Measurements from ENCODE around the gene WDR88. TPM values are rescaled to one million over a fixed set of nuclear protein-coding genes. Genes with fewer than 3 reads are reported as not detected.

The WDR88 gene
- total and polyA plus RNA-seq, 2 of the 13 experiments (the other 11 are each of a cell fraction or from before 2014, with no cell fraction given): not detected

- peaks cover 42% of the 10 kb centered on the region for H3K4me1 ChIP-seq (ENCODE audit: insufficient read depth, low read length)
- WGBS (ENCODE audit: low lambda C conversion rate): 29% methylated on average over 3 of the region's 50 CpGs
- H3K4me2 ChIP-seq (ENCODE audit: low read depth, low read length): peak within 1 kb of the TSS; percentile 83
- ChIA-PET CTCF (ENCODE audit: low intra/inter-chr PET ratio, low total read pairs) (no interaction called here), POLR2A (interaction anchor here (2.7 kb wide), 1 partner anchor 17 kb away, joined by 22 read pairs; no protein-coding TSS in a partner anchor)
- in situ Hi-C loops (cut with HindIII; ENCODE audit: extremely low pct_ligation_motif_present, low pct_unique_long_range_greater_than_20kb): no loop called here
- no TSS peak for BruUV-seq (replicated peaks)
- peak within 1 kb of the TSS; percentile 73 to 78 (median 76) for H3K4me3 ChIP-seq (replicated peaks in 1 of 3; ENCODE audit: insufficient read depth in 1 of 3, low read depth in 2 of 3, low read length in 3 of 3)
- H3K36me3 ChIP-seq (replicated peaks in 1 of 2; ENCODE audit: control insufficient read depth in 1 of 2, insufficient read depth in 2 of 2, low read length in 2 of 2): peaks cover 2 to 19% of the 10 kb centered on the region in 2 experiments; a peak in 3 of 5 replicates
- H3K79me2 ChIP-seq (ENCODE audit: insufficient read depth, low read length): peaks cover 13% of the 10 kb centered on the region
- no peak within 1 kb of the TSS for H2AFZ ChIP-seq (ENCODE audit: low read length)
- peak within 1 kb of the TSS; percentile 85 for H3K27ac ChIP-seq (ENCODE audit: extremely low read length, insufficient read depth, low read length)
- no peak for DNase-seq (ENCODE audit: low spot score)
- no peak for FAIRE-seq
- no peaks in the 10 kb centered on the region for H4K20me1 ChIP-seq (ENCODE audit: insufficient read depth, low read length)
- H3K9me3 ChIP-seq (ENCODE audit: low read length): no peaks in the 10 kb centered on the region
- H3K27me3 ChIP-seq (ENCODE audit: control insufficient read depth in 1 of 2, insufficient read depth in 2 of 2, low read length in 2 of 2): peaks cover 1 to 6% of the 10 kb centered on the region in 2 experiments; a peak in 2 of 5 replicates
- ATAC-seq: peak; percentile 18; the same call in 2 of the 3 replicates
- intact Hi-C loops (cut with micrococcal nuclease; ENCODE audit: unreplicated experiment): no loop called here
- peak within 1 kb of the TSS; percentile 77 for H3K9ac ChIP-seq (ENCODE audit: insufficient read depth, low read depth, low read length)
- TF ChIP-seq, protein P1, sequence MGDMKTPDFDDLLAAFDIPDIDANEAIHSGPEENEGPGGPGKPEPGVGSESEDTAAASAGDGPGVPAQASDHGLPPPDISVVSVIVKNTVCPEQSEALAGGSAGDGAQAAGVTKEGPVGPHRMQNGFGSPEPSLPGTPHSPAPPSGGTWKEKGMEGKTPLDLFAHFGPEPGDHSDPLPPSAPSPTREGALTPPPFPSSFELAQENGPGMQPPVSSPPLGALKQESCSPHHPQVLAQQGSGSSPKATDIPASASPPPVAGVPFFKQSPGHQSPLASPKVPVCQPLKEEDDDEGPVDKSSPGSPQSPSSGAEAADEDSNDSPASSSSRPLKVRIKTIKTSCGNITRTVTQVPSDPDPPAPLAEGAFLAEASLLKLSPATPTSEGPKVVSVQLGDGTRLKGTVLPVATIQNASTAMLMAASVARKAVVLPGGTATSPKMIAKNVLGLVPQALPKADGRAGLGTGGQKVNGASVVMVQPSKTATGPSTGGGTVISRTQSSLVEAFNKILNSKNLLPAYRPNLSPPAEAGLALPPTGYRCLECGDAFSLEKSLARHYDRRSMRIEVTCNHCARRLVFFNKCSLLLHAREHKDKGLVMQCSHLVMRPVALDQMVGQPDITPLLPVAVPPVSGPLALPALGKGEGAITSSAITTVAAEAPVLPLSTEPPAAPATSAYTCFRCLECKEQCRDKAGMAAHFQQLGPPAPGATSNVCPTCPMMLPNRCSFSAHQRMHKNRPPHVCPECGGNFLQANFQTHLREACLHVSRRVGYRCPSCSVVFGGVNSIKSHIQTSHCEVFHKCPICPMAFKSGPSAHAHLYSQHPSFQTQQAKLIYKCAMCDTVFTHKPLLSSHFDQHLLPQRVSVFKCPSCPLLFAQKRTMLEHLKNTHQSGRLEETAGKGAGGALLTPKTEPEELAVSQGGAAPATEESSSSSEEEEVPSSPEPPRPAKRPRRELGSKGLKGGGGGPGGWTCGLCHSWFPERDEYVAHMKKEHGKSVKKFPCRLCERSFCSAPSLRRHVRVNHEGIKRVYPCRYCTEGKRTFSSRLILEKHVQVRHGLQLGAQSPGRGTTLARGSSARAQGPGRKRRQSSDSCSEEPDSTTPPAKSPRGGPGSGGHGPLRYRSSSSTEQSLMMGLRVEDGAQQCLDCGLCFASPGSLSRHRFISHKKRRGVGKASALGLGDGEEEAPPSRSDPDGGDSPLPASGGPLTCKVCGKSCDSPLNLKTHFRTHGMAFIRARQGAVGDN (CRISPR knock-in tag; IDR thresholded peaks at IDR 0.05): peak; percentile 41
- peak; percentile 47; the same call in 1 of the 2 replicates for TF ChIP-seq PATZ1 (CRISPR knock-in tag; IDR thresholded peaks at IDR 0.05)
- no peak for TF ChIP-seq CEBPG (CRISPR knock-in tag; IDR thresholded peaks at IDR 0.05)
- 0 out of 2 replicates have a peak, but pooled peaks have one; percentile 39 for TF ChIP-seq ZNF691 (CRISPR knock-in tag; IDR thresholded peaks at IDR 0.05; ENCODE audit: borderline replicate concordance, low read depth)
- TF ChIP-seq SPEN (CRISPR knock-in tag; IDR thresholded peaks at IDR 0.05; ENCODE audit: low read depth): 0 out of 2 replicates have a peak, but pooled peaks have one; percentile 12
- peak in 1 of 2 experiments; percentile 28; a peak in 2 of 4 replicates for TF ChIP-seq REST (IDR thresholded peaks at IDR 0.05; ENCODE audit: borderline replicate concordance in 1 of 2, low read depth in 1 of 2, low read length in 2 of 2)
- peak; percentile 45; the same call in 1 of the 2 replicates for TF ChIP-seq MAX (IDR thresholded peaks at IDR 0.05)
- no peak for TF ChIP-seq ZNF792 (CRISPR knock-in tag; IDR thresholded peaks at IDR 0.05)
- no peak for TF ChIP-seq ZNF761 (CRISPR knock-in tag; conservative IDR thresholded peaks at IDR 0.05)
- TF ChIP-seq, protein P2, sequence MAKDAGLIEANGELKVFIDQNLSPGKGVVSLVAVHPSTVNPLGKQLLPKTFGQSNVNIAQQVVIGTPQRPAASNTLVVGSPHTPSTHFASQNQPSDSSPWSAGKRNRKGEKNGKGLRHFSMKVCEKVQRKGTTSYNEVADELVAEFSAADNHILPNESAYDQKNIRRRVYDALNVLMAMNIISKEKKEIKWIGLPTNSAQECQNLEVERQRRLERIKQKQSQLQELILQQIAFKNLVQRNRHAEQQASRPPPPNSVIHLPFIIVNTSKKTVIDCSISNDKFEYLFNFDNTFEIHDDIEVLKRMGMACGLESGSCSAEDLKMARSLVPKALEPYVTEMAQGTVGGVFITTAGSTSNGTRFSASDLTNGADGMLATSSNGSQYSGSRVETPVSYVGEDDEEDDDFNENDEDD (CRISPR knock-in tag; IDR thresholded peaks at IDR 0.05; ENCODE audit: borderline replicate concordance): peak; percentile 69; the same call in 1 of the 2 replicates
- peak; percentile 28; the same call in 1 of the 2 replicates for TF ChIP-seq ZFX (CRISPR knock-in tag; IDR thresholded peaks at IDR 0.05; ENCODE audit: low read depth)
These were observed 62.0 kb downstream of the WDR88 start, which contains the start of gene LRP3 for GRCh38 chr19:33193865-33194362. TSS of gene LRP3 (plus strand) at chr19:33194330. CDS start at chr19:33194786, 456 bp downstream.
